CD4-positive, CD25-positive, alpha-beta regulatory T cell (primary cell): Measurements from ENCODE around the gene LAYN. TPM values are rescaled to one million over a fixed set of nuclear protein-coding genes. Genes with fewer than 3 reads are reported as not detected.

ENCODE experiments used
- ATAC-seq, 2 donors: fragments of 150-1000 bp; cut with Tn5 transposase; one replicate each; pipeline ENCODE4 v1.10.0; 2021; ENCODE audit warnings: low read depth in 2 of 2, moderate number of reproducible peaks in 2 of 2, moderate library complexity in 1 of 2
- DNase-seq, 3 donors: peaks; one replicate each; pipeline versions ENCODE4 v3.0.0 to v3.0.0-alpha.2; 2012 to 2022; ENCODE audit warnings: mixed read lengths in 1 of 3
- H3K27ac ChIP-seq: one replicate; pipeline ENCODE4 v1.7.0; 2013; ENCODE audit warnings: mild to moderate bottlenecking, low read length; ENCODE audit not compliant: insufficient read depth, poor library complexity, severe bottlenecking
- H3K27me3 ChIP-seq: one replicate; pipeline ENCODE4 v1.7.0; 2013; ENCODE audit warnings: low read length; ENCODE audit not compliant: control insufficient read depth, insufficient read depth
- H3K36me3 ChIP-seq: one replicate; pipeline ENCODE4 v1.7.0; 2013; ENCODE audit warnings: mild to moderate bottlenecking, low read length, moderate library complexity; ENCODE audit not compliant: control insufficient read depth, insufficient read depth
- H3K4me1 ChIP-seq: 2 replicates; pipeline ENCODE4 v1.7.0; 2013; ENCODE audit warnings: mild to moderate bottlenecking, low read length; ENCODE audit not compliant: insufficient read depth, control insufficient read depth, poor library complexity, severe bottlenecking
- H3K4me3 ChIP-seq: one replicate; pipeline ENCODE4 v1.7.0; 2013; ENCODE audit warnings: low read depth, mild to moderate bottlenecking, low read length, moderate library complexity
- H3K9me3 ChIP-seq, 2 experiments: 1 replicate in 1 of 2; 2 replicates in 1 of 2; pipeline ENCODE4 v1.7.0; 2013; ENCODE audit warnings: low read length in 2 of 2, mild to moderate bottlenecking in 1 of 2, moderate library complexity in 1 of 2; ENCODE audit not compliant: control insufficient read depth in 2 of 2
- H3K27ac Mint-ChIP-seq, 3 donors: one replicate each; pipeline ENCODE4 v1.8.0; 2020 to 2022; ENCODE audit warnings: mild to moderate bottlenecking in 3 of 3, mixed read lengths in 3 of 3, moderate library complexity in 2 of 3
- H3K27me3 Mint-ChIP-seq: one replicate; pipeline ENCODE4 v1.8.0; 2022; ENCODE audit warnings: mild to moderate bottlenecking, mixed read lengths
- H3K36me3 Mint-ChIP-seq: one replicate; pipeline ENCODE4 v1.8.0; 2020; ENCODE audit warnings: mixed read lengths
- H3K4me1 Mint-ChIP-seq, 4 donors: one replicate each; pipeline ENCODE4 v1.8.0; 2020 to 2022; ENCODE audit warnings: mixed read lengths in 4 of 4, mild to moderate bottlenecking in 1 of 4
- H3K4me3 Mint-ChIP-seq, 4 donors: one replicate each; pipeline ENCODE4 v1.8.0; 2020 to 2022; ENCODE audit warnings: mild to moderate bottlenecking in 4 of 4, mixed read lengths in 4 of 4, moderate library complexity in 3 of 4
- H3K9me3 Mint-ChIP-seq, 7 donors: one replicate each; pipeline ENCODE4 v1.8.0; 2020 to 2022; ENCODE audit warnings: mixed read lengths in 7 of 7, mild to moderate bottlenecking in 3 of 7, moderate library complexity in 2 of 7
- polyA plus RNA-seq, 4 donors: library from polyadenylated mRNA; unstranded; fragments of 300-500 nt; fragmentation: Illumina TruSeq; gene quantifications; one replicate each; pipeline ENCODE4 v1.2.3, GENCODE V29; 2021
- total RNA-seq: library from RNA; stranded (reverse); gene quantifications from one replicate; pipeline ENCODE4 v1.2.3, GENCODE V29; 2022

The LAYN gene
- total and polyA plus RNA-seq, 5 donors from 2014 or later, result 6.2 to 17.9 (median 12.9) TPM

DNA sequence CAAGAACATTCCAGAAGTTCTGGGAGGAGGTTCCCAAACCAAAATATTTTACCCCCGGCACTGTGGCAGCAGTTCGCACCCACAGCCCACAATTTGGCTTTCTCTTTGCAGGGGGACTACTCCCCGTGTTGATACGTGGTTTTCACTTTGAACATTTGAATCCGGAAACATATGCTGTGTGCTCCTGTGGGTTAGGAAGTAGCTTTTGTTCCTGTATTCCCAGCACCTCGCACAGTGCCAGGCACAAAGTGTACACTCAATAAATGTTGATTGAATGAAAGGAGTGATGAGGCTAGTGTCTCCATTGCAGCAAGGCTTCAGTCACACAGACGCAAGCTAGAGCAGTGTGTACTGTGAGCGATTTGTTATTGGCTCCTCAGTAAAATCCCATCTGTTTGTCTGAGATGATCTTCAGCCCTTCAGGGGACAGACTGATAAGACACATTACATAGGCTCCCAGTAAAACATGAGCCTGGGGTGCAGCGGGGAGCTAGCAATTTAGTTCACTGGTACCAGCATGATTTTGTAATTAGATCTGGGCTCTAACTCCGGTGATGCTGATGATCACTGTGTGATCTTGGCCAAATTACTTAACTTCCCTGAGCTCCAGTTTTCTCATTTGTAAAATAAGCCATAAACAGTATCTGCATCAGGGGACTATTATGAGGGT lies 2.2 kb downstream of the LAYN start:
- Histone ChIP-seq H3K4me1 (peaks cover 30% of the 10 kb centered on the region), H3K9me3 (no peaks in the 10 kb centered on the region), H3K27me3 (peaks cover 2% of the 10 kb centered on the region), H3K4me3 (no peak overlapping the region), H3K27ac (no peak overlapping the region), H3K36me3 (no peaks in the 10 kb centered on the region)
- H3K4me1 Mint-ChIP-seq, result peaks cover 14 to 34% (median 18%) of the 10 kb centered on the region in 4 donors
- H3K36me3 Mint-ChIP-seq, result peaks cover 4% of the 10 kb centered on the region
- H3K27ac Mint-ChIP-seq, result peak overlapping the region in 1 of 3 donors; percentile 55
- no peak for DNase-seq
- no peak for ATAC-seq
- peak overlapping the region; percentile 28 to 89 (median 62) for H3K4me3 Mint-ChIP-seq
- H3K27me3 Mint-ChIP-seq, result peaks cover 19% of the 10 kb centered on the region
- no peaks in the 10 kb centered on the region for H3K9me3 Mint-ChIP-seq

DNA sequence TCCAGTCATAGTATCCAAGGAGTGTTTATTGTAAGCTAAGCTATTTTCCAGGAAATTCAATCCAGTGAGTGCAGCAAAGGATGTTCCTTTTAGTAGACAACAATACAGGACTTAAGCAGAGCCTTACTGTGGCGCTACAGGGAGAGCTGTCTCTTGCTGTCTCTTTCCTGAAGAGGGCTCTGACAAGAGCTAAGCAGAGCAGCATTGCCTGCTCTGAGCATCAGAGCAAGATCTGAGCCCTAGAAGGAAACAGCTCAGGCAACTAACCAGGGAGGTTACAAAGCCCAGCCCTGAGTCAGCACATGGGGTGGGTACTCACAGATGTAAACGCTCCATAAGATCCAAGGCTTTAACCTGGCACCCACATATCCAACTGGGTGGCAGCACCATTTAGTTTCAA lies 8.0 kb downstream of the LAYN start:
- peaks cover 4% of the 10 kb centered on the region for H3K36me3 Mint-ChIP-seq
- H3K27me3 Mint-ChIP-seq, result peaks cover 13% of the 10 kb centered on the region
- Histone ChIP-seq H3K27me3 (no peaks in the 10 kb centered on the region), H3K4me1 (no peaks in the 10 kb centered on the region), H3K36me3 (no peaks in the 10 kb centered on the region), H3K9me3 (no peaks in the 10 kb centered on the region), H3K4me3 (no peak overlapping the region), H3K27ac (no peak overlapping the region)
- ATAC-seq, result no peak
- no peak overlapping the region for H3K27ac Mint-ChIP-seq
- H3K4me3 Mint-ChIP-seq, result no peak overlapping the region
- no peak for DNase-seq
- H3K4me1 Mint-ChIP-seq, result peaks cover 0 to 1% (median 0%) of the 10 kb centered on the region in 4 donors
- H3K9me3 Mint-ChIP-seq, result no peaks in the 10 kb centered on the region

DNA sequence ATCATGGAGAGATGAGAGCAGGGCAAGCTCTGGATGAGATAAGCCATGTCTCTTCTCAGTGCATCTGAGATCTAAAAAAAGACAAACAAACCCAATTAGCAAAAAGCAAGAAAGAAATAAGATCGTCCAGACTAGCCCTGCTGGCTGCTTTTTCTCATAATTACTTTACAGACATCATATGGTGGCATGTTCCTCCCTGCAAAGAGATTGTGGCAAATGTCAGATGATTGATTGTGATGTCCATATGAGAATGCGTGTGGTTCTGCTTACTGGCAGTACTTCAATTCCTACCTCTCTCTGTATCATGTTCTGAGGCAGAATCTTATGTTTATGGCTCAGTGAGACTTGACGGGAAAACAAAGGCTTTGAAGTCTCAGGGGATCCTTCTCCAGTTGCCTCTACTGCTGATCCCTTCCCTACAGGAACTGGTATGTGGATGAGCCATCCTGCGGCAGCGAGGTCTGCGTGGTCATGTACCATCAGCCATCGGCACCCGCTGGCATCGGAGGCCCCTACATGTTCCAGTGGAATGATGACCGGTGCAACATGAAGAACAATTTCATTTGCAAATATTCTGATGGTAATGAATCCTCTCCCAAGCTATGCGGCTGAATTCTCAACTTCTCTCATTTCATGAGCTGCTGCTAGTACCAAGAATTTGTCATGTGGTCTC lies 8.8 kb downstream of the LAYN start:
- Mint-ChIP-seq H3K36me3 (peaks cover 4% of the 10 kb centered on the region), H3K27me3 (peaks cover 9% of the 10 kb centered on the region), H3K9me3 (no peaks in the 10 kb centered on the region), H3K4me1 (no peaks in the 10 kb centered on the region), H3K4me3 (no peak overlapping the region), H3K27ac (no peak overlapping the region)
- ATAC-seq, result no peak
- no peaks in the 10 kb centered on the region for H3K36me3 ChIP-seq
- H3K9me3 ChIP-seq, result no peaks in the 10 kb centered on the region
- no peak for DNase-seq
- no peaks in the 10 kb centered on the region for H3K4me1 ChIP-seq
- no peak overlapping the region for H3K4me3 ChIP-seq
- no peak overlapping the region for H3K27ac ChIP-seq
- H3K27me3 ChIP-seq, result no peaks in the 10 kb centered on the region

DNA sequence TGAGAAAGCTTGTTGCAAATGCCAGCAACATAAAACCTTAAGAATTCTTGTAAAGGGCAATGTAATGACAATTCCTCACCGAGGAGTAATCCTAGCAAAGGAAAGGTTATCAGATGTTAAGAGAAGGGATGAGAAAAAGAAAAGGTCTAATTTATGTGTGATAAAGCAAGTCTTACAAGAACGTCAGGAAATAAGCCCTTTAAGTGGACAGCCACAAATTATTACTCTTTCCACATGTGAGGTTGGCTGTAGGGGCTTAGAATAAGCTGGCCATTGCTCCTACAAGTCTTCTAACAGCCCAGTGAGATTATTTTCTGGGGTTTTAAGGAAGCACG lies 9.3 kb downstream of the LAYN start:
- H3K4me1 Mint-ChIP-seq, result no peaks in the 10 kb centered on the region
- DNase-seq (no peak), ATAC-seq (no peak)
- no peak overlapping the region for H3K4me3 Mint-ChIP-seq
- H3K9me3 Mint-ChIP-seq, result peaks cover 0 to under 1% (median 0%) of the 10 kb centered on the region in 7 donors
- H3K36me3 ChIP-seq, result no peaks in the 10 kb centered on the region
- no peak overlapping the region for H3K4me3 ChIP-seq
- no peak overlapping the region for H3K27ac ChIP-seq
- H3K27me3 Mint-ChIP-seq, result peaks cover 9% of the 10 kb centered on the region
- H3K9me3 ChIP-seq, result no peaks in the 10 kb centered on the region
- H3K4me1 ChIP-seq, result no peaks in the 10 kb centered on the region
- H3K27me3 ChIP-seq, result no peaks in the 10 kb centered on the region
- H3K27ac Mint-ChIP-seq, result no peak overlapping the region
- H3K36me3 Mint-ChIP-seq, result peaks cover 5% of the 10 kb centered on the region

DNA sequence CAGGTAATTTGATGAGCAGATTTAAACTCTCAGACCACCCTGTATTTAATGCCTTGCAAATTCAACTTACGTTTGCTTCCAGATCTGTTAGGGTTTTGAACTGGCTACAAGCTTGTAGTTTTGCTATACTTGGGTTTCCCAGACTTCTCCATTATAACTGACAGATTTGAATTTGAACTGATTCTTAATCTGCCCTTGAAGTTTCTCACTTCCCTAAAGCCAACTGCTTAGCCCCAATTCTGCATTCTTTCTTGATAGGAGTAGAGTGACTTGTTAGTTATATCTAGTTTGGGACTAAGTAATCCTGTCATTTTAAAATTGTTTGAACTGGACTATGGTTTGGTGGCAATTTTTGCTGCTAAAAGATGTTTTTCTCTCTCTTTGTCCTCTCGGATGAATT lies 9.7 kb downstream of the LAYN start:
- no peak for ATAC-seq
- Histone ChIP-seq H3K9me3 (no peaks in the 10 kb centered on the region), H3K27me3 (no peaks in the 10 kb centered on the region), H3K4me1 (no peaks in the 10 kb centered on the region), H3K4me3 (no peak overlapping the region), H3K36me3 (no peaks in the 10 kb centered on the region), H3K27ac (no peak overlapping the region)
- DNase-seq, result no peak
- Mint-ChIP-seq H3K4me3 (no peak overlapping the region), H3K27me3 (peaks cover 10% of the 10 kb centered on the region), H3K4me1 (no peaks in the 10 kb centered on the region), H3K36me3 (peaks cover 8% of the 10 kb centered on the region), H3K9me3 (peaks cover 0 to 5% (median 0%) of the 10 kb centered on the region in 7 donors), H3K27ac (no peak overlapping the region)

DNA sequence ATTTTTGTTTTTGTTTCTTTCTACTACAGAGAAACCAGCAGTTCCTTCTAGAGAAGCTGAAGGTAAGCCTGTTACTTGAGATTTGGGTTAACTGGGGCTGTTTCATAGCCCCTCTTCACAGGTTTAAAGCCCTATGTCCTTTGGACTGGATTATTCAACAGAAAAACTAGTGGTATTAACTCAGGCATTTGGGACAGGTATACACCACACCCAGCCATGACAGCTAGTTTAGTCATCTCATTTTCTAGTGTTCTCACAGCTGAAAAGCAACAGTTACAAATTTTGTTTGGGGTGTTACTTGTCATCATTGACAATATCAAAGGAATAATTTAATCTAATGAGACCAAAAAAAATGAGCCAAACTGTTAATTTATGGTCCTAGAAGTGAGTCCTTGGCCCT lies 14.0 kb downstream of the LAYN start:
- Mint-ChIP-seq H3K27ac (peak overlapping the region in 1 of 3 donors; percentile 11), H3K9me3 (peaks cover 0 to 18% (median 2%) of the 10 kb centered on the region in 7 donors), H3K4me3 (no peak overlapping the region), H3K36me3 (peaks cover 12% of the 10 kb centered on the region), H3K4me1 (no peaks in the 10 kb centered on the region), H3K27me3 (peaks cover 9% of the 10 kb centered on the region)
- no peak for DNase-seq
- H3K27me3 ChIP-seq, result no peaks in the 10 kb centered on the region
- no peaks in the 10 kb centered on the region for H3K36me3 ChIP-seq
- no peak overlapping the region for H3K27ac ChIP-seq
- H3K9me3 ChIP-seq, result peaks cover 0 to 9% of the 10 kb centered on the region in 2 experiments
- no peaks in the 10 kb centered on the region for H3K4me1 ChIP-seq
- ATAC-seq, result no peak
- H3K4me3 ChIP-seq, result no peak overlapping the region

DNA sequence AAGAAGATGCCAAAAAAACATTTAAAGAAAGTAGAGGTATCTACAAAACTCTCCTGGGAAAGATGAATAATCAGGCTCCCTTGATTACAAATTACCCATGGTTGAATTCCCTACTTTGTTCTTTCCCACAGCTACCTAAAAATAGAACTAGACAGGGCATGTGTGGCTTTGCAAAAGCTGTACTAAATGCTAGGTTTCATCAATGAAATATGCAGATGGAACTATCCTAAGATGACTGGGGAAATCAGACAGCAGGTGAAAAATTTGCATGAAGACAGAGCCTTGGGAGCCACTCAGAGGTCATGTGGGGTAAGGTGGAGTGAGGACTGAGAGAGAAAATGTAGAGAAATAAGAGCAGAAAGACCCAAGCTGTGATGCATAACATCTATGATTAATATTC lies 14.7 kb downstream of the LAYN start:
- Mint-ChIP-seq H3K36me3 (peaks cover 12% of the 10 kb centered on the region), H3K4me3 (no peak overlapping the region), H3K9me3 (peaks cover 0 to 18% (median 2%) of the 10 kb centered on the region in 7 donors), H3K4me1 (no peaks in the 10 kb centered on the region), H3K27me3 (peaks cover 9% of the 10 kb centered on the region), H3K27ac (peak overlapping the region in 1 of 3 donors; percentile 17)
- H3K9me3 ChIP-seq, result peaks cover 0 to 9% of the 10 kb centered on the region in 2 experiments
- H3K36me3 ChIP-seq, result no peaks in the 10 kb centered on the region
- no peak overlapping the region for H3K4me3 ChIP-seq
- H3K27me3 ChIP-seq, result no peaks in the 10 kb centered on the region
- no peak overlapping the region for H3K27ac ChIP-seq
- DNase-seq (no peak), ATAC-seq (no peak)
- H3K4me1 ChIP-seq, result no peaks in the 10 kb centered on the region
